GM12865 (cell line): ENCODE results near the gene TMPRSS9.

Experiments
- DNase-seq: peaks from one replicate; pipeline ENCODE4 v3.0.0; 2010; ENCODE audit warnings: low read depth
- H3K4me3 ChIP-seq: 2 replicates; pipeline ENCODE4 v1.5.1; 2011; ENCODE audit warnings: mild to moderate bottlenecking, low read depth, low read length, control low read depth
- TF ChIP-seq, protein P1 (sequence below): IDR thresholded peaks from 2 replicates; pipeline ENCODE4 v1.5.1; 2011; ENCODE audit warnings: low read length, control low read depth, low read depth, inconsistent platforms; ENCODE audit not compliant: insufficient read depth; ENCODE audit errors: missing control alignments

TMPRSS9 gene

GRCh38 chr19:2444251-2445002 lies 84.4 kb downstream of the TMPRSS9 start:
- TF ChIP-seq, protein P1, sequence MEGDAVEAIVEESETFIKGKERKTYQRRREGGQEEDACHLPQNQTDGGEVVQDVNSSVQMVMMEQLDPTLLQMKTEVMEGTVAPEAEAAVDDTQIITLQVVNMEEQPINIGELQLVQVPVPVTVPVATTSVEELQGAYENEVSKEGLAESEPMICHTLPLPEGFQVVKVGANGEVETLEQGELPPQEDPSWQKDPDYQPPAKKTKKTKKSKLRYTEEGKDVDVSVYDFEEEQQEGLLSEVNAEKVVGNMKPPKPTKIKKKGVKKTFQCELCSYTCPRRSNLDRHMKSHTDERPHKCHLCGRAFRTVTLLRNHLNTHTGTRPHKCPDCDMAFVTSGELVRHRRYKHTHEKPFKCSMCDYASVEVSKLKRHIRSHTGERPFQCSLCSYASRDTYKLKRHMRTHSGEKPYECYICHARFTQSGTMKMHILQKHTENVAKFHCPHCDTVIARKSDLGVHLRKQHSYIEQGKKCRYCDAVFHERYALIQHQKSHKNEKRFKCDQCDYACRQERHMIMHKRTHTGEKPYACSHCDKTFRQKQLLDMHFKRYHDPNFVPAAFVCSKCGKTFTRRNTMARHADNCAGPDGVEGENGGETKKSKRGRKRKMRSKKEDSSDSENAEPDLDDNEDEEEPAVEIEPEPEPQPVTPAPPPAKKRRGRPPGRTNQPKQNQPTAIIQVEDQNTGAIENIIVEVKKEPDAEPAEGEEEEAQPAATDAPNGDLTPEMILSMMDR = no peak
- H3K4me3 ChIP-seq = no peak overlapping the region
- no peak for DNase-seq

- TF ChIP-seq, protein P1 = no peak
- H3K4me3 ChIP-seq = no peak overlapping the region
- peak; percentile 70 for DNase-seq
These were observed 86.3 kb downstream of the TMPRSS9 start for GRCh38 chr19:2446381-2446780.

DNA sequence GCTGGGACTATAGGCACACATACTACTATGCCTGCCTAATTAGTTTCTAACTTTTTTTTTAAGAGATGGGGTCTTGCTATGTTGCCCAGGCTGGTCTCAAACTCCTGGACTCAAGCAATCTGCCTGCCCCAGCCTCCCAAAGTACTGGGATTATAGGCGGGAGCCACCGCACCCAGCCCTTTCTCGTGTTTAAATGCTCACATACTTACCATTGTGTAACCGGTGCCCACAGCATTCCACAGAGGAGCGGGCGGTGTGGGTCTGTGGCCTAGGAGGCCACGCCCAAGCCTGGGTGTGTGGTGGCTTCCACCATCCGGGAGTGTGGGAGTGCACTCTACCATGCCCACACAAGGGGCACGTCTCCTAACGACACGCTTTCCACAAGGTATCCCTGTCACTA lies 89.0 kb downstream of the TMPRSS9 start:
- no peak for DNase-seq
- TF ChIP-seq, protein P1 = no peak
- H3K4me3 ChIP-seq = no peak overlapping the region

DNA sequence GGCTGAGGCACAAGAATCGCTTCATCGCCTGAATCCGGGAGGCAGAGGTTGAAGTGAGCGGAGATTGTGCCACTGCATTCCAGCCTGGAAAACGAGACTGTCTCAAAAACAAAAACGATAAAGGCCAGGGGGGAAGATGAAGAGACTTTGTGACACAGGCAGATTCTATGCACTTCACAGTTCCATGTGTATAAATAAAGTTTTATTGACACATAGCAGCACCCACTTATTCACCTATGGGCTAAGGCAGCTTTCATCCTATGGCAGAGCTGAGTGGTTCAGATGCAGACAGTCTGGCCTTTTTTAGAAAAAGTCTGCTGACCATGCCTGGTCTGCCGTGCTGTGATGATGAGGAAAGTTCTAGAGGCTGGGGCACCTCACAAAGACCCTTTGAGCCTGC lies 91.1 kb downstream of the TMPRSS9 start:
- H3K4me3 ChIP-seq = no peak overlapping the region
- DNase-seq = no peak
- TF ChIP-seq, protein P1 = no peak

DNA sequence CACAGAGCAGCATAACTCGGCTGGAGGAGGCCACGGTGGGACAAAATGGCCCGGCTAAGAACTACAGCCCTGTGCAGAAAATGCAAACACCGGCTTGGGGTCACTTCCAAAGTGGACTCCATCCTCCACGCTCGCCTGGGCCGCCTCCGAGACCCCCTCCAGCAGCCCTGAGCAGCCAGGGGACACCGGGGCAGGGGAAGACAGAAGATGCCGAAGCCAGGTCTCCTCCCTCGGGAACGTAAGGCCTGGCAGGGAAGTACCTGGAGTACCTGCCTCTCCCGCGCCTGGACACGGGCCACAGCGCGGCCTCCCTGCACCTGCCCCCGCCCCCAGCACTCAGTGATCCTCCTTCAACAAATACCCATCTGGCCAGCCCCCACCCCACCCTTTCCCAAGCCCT lies 91.7 kb downstream of the TMPRSS9 start:
- TF ChIP-seq, protein P1 = no peak
- no peak for DNase-seq

DNA sequence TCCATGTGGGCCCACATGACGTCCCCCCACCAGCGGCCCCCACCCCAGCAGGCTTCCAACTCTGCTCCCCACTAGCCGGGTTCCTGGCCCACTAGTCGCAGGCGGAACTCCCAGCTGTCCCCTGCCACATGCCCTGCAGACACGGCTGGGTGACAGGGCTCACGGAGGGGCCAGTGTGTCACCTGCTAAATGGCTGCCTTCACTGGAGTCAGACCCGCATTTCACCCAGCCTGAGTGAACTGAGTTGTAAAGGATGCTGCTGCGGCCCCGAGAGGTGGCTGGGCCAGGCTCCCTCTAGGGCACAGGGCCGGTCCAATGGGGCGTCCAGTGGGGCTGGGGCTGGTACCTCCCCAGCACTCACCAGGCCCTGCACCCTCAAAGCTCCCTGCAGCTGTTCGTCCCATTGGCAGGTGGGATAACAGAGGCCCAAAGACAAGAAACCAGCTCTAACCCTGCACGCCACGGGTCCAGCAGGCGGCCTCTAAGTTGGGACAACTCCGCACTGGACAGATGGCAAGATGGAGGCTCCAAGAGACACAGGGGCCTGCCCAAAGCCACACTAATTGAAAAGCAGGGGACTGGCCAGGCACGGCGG lies 93.5 kb downstream of the TMPRSS9 start:
- TF ChIP-seq, protein P1 = no peak
- H3K4me3 ChIP-seq = no peak overlapping the region; the same call in 1 of the 2 replicates
- DNase-seq = no peak

More for the DNA sequence above, 91.7 kb downstream of the TMPRSS9 start:
- H3K4me3 ChIP-seq = no peak overlapping the region
